PC-3 (cell line): ENCODE data around the gene PLA2G4D. TPM values are rescaled to one million over a fixed set of nuclear protein-coding genes. Genes with fewer than 3 reads are reported as not detected.
A peak's percentile ranks its signal among the peaks of the same experiment; 100 is the strongest.

Experiments used
- ATAC-seq: fragments of 200-7000 bp; cut with Tn5 transposase; 2 replicates; pipeline ENCODE4 v1.9.1; 2020; ENCODE audit warnings: mild to moderate bottlenecking, moderate library complexity
- BruUV-seq: library from RNA; stranded (reverse); fragments of 400-500 nt; replicated peaks from 2 replicates; lab custom pipeline; 2021; lab: Mats Ljungman, UMichigan
- CTCF ChIA-PET: fragments of 300-600 bp; sonication (Branson Sonifier 250); formaldehyde crosslinking; loops from one replicate; lab custom pipeline; 2022; ENCODE audit warnings: antibody characterized with exemption; lab: Charles Lee
- POLR2A ChIA-PET: fragments of 300-600 bp; sonication (Branson Sonifier 250); formaldehyde crosslinking; loops from one replicate; lab custom pipeline; 2022; ENCODE audit warnings: antibody characterized with exemption; ENCODE audit not compliant: unreplicated experiment; lab: Charles Lee
- DNase-seq: peaks from one replicate; pipeline ENCODE4 v3.0.0-alpha.2; 2015
- H2AFZ ChIP-seq: fragments of 300-600 bp; sonication (generic); 2 replicates; pipeline ENCODE4 v1.6.0; 2016; ENCODE audit warnings: antibody characterized with exemption, low read length
- H3F3A ChIP-seq: fragments of 300-600 bp; sonication (generic); one replicate; pipeline ENCODE4 v1.6.0; 2017; ENCODE audit warnings: antibody characterized with exemption, low read length, control low read depth, mild to moderate bottlenecking; ENCODE audit not compliant: unreplicated experiment
- H3K27ac ChIP-seq: fragments of 300-600 bp; sonication (generic); 2 replicates; pipeline ENCODE4 v1.5.1; 2016; ENCODE audit warnings: mild to moderate bottlenecking, low read length
- H3K27me3 ChIP-seq: fragments of 300-600 bp; sonication (generic); 2 replicates; pipeline ENCODE4 v1.6.1; 2016; ENCODE audit warnings: low read length, mixed read lengths
- H3K36me3 ChIP-seq: fragments of 300-600 bp; sonication (generic); 2 replicates; pipeline ENCODE4 v1.6.1; 2016; ENCODE audit warnings: low read depth, mixed run types, low read length, mixed read lengths
- H3K4me1 ChIP-seq: fragments of 300-600 bp; sonication (generic); 2 replicates; pipeline ENCODE4 v1.5.1; 2016; ENCODE audit warnings: low read length; ENCODE audit not compliant: insufficient read depth
- H3K4me2 ChIP-seq: fragments of 300-600 bp; sonication (generic); 2 replicates; pipeline ENCODE4 v1.6.0; 2016; ENCODE audit warnings: low read length
- H3K4me3 ChIP-seq: fragments of 300-600 bp; sonication (generic); 2 replicates; pipeline ENCODE4 v1.5.1; 2016; ENCODE audit warnings: mild to moderate bottlenecking, low read length, mixed read lengths
- H3K79me2 ChIP-seq: fragments of 300-600 bp; sonication (generic); 2 replicates; pipeline ENCODE4 v1.6.1; 2017; ENCODE audit warnings: low read length, mixed read lengths
- H3K9ac ChIP-seq: fragments of 300-600 bp; sonication (generic); 2 replicates; pipeline ENCODE4 v1.6.0; 2016; ENCODE audit warnings: mild to moderate bottlenecking, low read length
- H3K9me2 ChIP-seq: fragments of 300-600 bp; sonication (generic); replicated peaks from 2 replicates; pipeline ENCODE4 v1.6.1; 2016; ENCODE audit warnings: mixed run types, low read length, mixed read lengths
- H3K9me3 ChIP-seq: fragments of 300-600 bp; sonication (generic); 2 replicates; pipeline ENCODE4 v1.6.1; 2016; ENCODE audit warnings: low read length, mixed read lengths
- H4K20me1 ChIP-seq: fragments of 300-600 bp; sonication (generic); 2 replicates; pipeline ENCODE4 v1.6.1; 2016; ENCODE audit warnings: low read length, mixed read lengths
- EZH2 ChIP-seq: fragments of 300-600 bp; sonication (generic); IDR thresholded peaks from one replicate; pipeline ENCODE4 v1.6.1; 2017; ENCODE audit warnings: antibody characterized with exemption, mild to moderate bottlenecking, low read length; ENCODE audit not compliant: unreplicated experiment
- EZH2phosphoT487 ChIP-seq: fragments of 300-600 bp; sonication (generic); IDR thresholded peaks from 2 replicates; pipeline ENCODE4 v1.6.1; 2018; ENCODE audit warnings: mild to moderate bottlenecking, antibody characterized with exemption, low read length, borderline replicate concordance
- intact Hi-C: fragments of 100-400 bp; cut with micrococcal nuclease; formaldehyde crosslinking; loops from 2 replicates; pipeline ENCODE4 v1.9.0; 2023
- total RNA-seq: library from RNA; depleted of rRNA; stranded (reverse); fragments of >200 nt; gene quantifications from 2 replicates; pipeline ENCODE4 v1.2.3, GENCODE V29; 2014
- TF ChIP-seq, protein P1 (sequence below): fragments of 300-600 bp; sonication (generic); conservative IDR thresholded peaks from 2 replicates; pipeline ENCODE4 v1.5.1; 2017; ENCODE audit warnings: antibody characterized with exemption, low read depth, mild to moderate bottlenecking, low read length

PLA2G4D gene
- total RNA-seq, 1 experiment from 2014 or later: 0.55 TPM

GRCh38 chr15:42100021-42100800 is 5.8 kb upstream of the PLA2G4D start:
- ATAC-seq: peak; percentile 93
- H3K27ac ChIP-seq: peak overlapping the region; percentile 73

GRCh38 chr15:42097018-42097417 is 2.7 kb upstream of the PLA2G4D start:
- intact Hi-C loops: no loop called here
- BruUV-seq: no TSS peak
- POLR2A ChIA-PET: no interaction called here
- CTCF ChIA-PET: no interaction called here
- no peak overlapping the region for H3K4me2 ChIP-seq
- peaks cover 26% of the 10 kb centered on the region for H3K4me1 ChIP-seq
- H3F3A ChIP-seq: no peaks in the 10 kb centered on the region
- no peaks in the 10 kb centered on the region for H3K79me2 ChIP-seq
- no peak overlapping the region for H3K9ac ChIP-seq
- H3K4me3 ChIP-seq: no peak overlapping the region
- H3K9me2 ChIP-seq: no peaks in the 10 kb centered on the region
- no peaks in the 10 kb centered on the region for H4K20me1 ChIP-seq
- no peak for ATAC-seq
- H3K27ac ChIP-seq: no peak overlapping the region
- H3K9me3 ChIP-seq: no peaks in the 10 kb centered on the region
- no peak overlapping the region for H2AFZ ChIP-seq
- no peak for DNase-seq
- no peaks in the 10 kb centered on the region for H3K27me3 ChIP-seq
- H3K36me3 ChIP-seq: no peaks in the 10 kb centered on the region
- TF ChIP-seq EZH2 (no peak), EZH2phosphoT487 (no peak)
- TF ChIP-seq, protein P1, sequence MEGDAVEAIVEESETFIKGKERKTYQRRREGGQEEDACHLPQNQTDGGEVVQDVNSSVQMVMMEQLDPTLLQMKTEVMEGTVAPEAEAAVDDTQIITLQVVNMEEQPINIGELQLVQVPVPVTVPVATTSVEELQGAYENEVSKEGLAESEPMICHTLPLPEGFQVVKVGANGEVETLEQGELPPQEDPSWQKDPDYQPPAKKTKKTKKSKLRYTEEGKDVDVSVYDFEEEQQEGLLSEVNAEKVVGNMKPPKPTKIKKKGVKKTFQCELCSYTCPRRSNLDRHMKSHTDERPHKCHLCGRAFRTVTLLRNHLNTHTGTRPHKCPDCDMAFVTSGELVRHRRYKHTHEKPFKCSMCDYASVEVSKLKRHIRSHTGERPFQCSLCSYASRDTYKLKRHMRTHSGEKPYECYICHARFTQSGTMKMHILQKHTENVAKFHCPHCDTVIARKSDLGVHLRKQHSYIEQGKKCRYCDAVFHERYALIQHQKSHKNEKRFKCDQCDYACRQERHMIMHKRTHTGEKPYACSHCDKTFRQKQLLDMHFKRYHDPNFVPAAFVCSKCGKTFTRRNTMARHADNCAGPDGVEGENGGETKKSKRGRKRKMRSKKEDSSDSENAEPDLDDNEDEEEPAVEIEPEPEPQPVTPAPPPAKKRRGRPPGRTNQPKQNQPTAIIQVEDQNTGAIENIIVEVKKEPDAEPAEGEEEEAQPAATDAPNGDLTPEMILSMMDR: no peak

More at GRCh38 chr15:42100021-42100800, 5.8 kb upstream of the PLA2G4D start:
- Histone ChIP-seq H3F3A (no peaks in the 10 kb centered on the region), H2AFZ (peak overlapping the region; percentile 69), H3K9me3 (no peaks in the 10 kb centered on the region), H3K27me3 (no peaks in the 10 kb centered on the region), H3K36me3 (no peaks in the 10 kb centered on the region), H4K20me1 (no peaks in the 10 kb centered on the region), H3K4me3 (no peak overlapping the region), H3K9me2 (no peaks in the 10 kb centered on the region), H3K79me2 (no peaks in the 10 kb centered on the region), H3K4me1 (peaks cover 21% of the 10 kb centered on the region), H3K4me2 (peak overlapping the region; percentile 41), H3K9ac (no peak overlapping the region; the same call in 1 of the 2 replicates)
- intact Hi-C loops: no loop called here
- ChIA-PET POLR2A (no interaction called here), CTCF (interaction anchor here (1.0 kb wide), 1 partner anchor 16 kb away, joined by 3 read pairs; no protein-coding TSS in a partner anchor)
- TF ChIP-seq EZH2 (no peak), EZH2phosphoT487 (no peak)
- TF ChIP-seq, protein P1: no peak
- no TSS peak for BruUV-seq
- DNase-seq: peak; percentile 86

- Histone ChIP-seq H3K4me2 (no peak overlapping the region), H4K20me1 (no peaks in the 10 kb centered on the region), H3K9me3 (no peaks in the 10 kb centered on the region), H3K27me3 (no peaks in the 10 kb centered on the region), H3K4me1 (peaks cover 20% of the 10 kb centered on the region), H2AFZ (no peak overlapping the region), H3K79me2 (no peaks in the 10 kb centered on the region), H3F3A (no peaks in the 10 kb centered on the region), H3K36me3 (no peaks in the 10 kb centered on the region), H3K9ac (no peak overlapping the region), H3K27ac (no peak overlapping the region), H3K9me2 (no peaks in the 10 kb centered on the region), H3K4me3 (no peak overlapping the region)
- no peak for DNase-seq
- ChIA-PET CTCF (interaction anchor here (0.6 kb wide), 1 partner anchor 9 kb away, joined by 3 read pairs; no protein-coding TSS in a partner anchor), POLR2A (no interaction called here)
- no peak for TF ChIP-seq EZH2phosphoT487
- TF ChIP-seq, protein P1: no peak
- no peak for TF ChIP-seq EZH2
- intact Hi-C loops: no loop called here
- no TSS peak for BruUV-seq
- no peak for ATAC-seq
These were observed 396 bp downstream of the PLA2G4D start for GRCh38 chr15:42093966-42094365.
